B cell (primary cell): ENCODE data around the gene NKX2-2. TPM values are rescaled to one million over a fixed set of nuclear protein-coding genes. Genes with fewer than 3 reads are reported as not detected.

Experiments
- ATAC-seq: fragments of 200-7000 bp; cut with Tn5 transposase; one replicate; pipeline ENCODE4 v1.10.0; 2021; ENCODE audit warnings: low read depth, mild to moderate bottlenecking, moderate number of reproducible peaks, moderate library complexity
- CTCF ChIA-PET: fragments of 350-600 bp; sonication (Branson Sonifier 250); formaldehyde crosslinking; loops from one replicate; lab custom pipeline; 2021; ENCODE audit warnings: antibody characterized with exemption, inconsistent platforms; lab: Charles Lee
- POLR2A ChIA-PET: fragments of 350-600 bp; sonication (Branson Sonifier 250); formaldehyde crosslinking; loops from one replicate; lab custom pipeline; 2021; ENCODE audit warnings: antibody characterized with exemption; lab: Charles Lee
- DNase-seq: peaks from one replicate; pipeline ENCODE4 v3.0.0; 2013
- H2AFZ ChIP-seq: 2 replicates; pipeline ENCODE4 v1.6.1; 2012; ENCODE audit warnings: mild to moderate bottlenecking, low read depth, low read length; ENCODE audit not compliant: insufficient read depth, poor library complexity, severe bottlenecking
- H3K27ac ChIP-seq, 2 donors: 1 replicate in 1 of 2; 2 replicates in 1 of 2; pipeline ENCODE4 v1.5.1; 2012 to 2013; ENCODE audit warnings: low read length in 2 of 2, mild to moderate bottlenecking in 2 of 2, moderate library complexity in 1 of 2
- H3K27me3 ChIP-seq, 4 experiments: fragments of 200-600 bp in 1 of 4; sonication (generic) in 1 of 4; replicated peaks in 1 of 4; 1 replicate in 2 of 4; 2 replicates in 2 of 4; pipeline versions ENCODE4 v1.6.1 to v1.7.0; 2013 to 2016; ENCODE audit warnings: low read length in 3 of 4, mild to moderate bottlenecking in 2 of 4, mixed read lengths in 1 of 4, moderate library complexity in 1 of 4; ENCODE audit not compliant: insufficient read depth in 4 of 4, control insufficient read depth in 3 of 4; ENCODE audit errors: control extremely low read depth in 1 of 4
- H3K36me3 ChIP-seq, 2 experiments: replicated peaks in 1 of 2; 1 replicate in 1 of 2; 2 replicates in 1 of 2; pipeline versions ENCODE4 v1.6.1 to v1.7.1; 2013; ENCODE audit warnings: low read length in 1 of 2; ENCODE audit not compliant: insufficient read depth in 2 of 2, control insufficient read depth in 1 of 2; ENCODE audit errors: control extremely low read depth in 1 of 2, extremely low read depth in 1 of 2
- H3K4me1 ChIP-seq, 2 donors: fragments of 200-600 bp in 1 of 2; sonication (generic) in 1 of 2; 1 replicate in 1 of 2; 2 replicates in 1 of 2; pipeline versions ENCODE4 v1.5.1 to v1.6.1; 2013 to 2017; ENCODE audit warnings: low read length in 2 of 2; ENCODE audit not compliant: control insufficient read depth in 2 of 2, insufficient read depth in 2 of 2
- H3K4me2 ChIP-seq: replicated peaks from 2 replicates; pipeline ENCODE3; 2012; ENCODE audit warnings: mild to moderate bottlenecking, low read depth, low read length; ENCODE audit not compliant: poor library complexity, severe bottlenecking
- H3K4me3 ChIP-seq, 5 experiments: fragments of 200-600 bp in 1 of 5; sonication (generic) in 1 of 5; 1 replicate in 3 of 5; 2 replicates in 2 of 5; pipeline versions ENCODE4 v1.5.1 to v1.7.0; 2011 to 2016; ENCODE audit warnings: low read length in 4 of 5, mild to moderate bottlenecking in 4 of 5, low read depth in 2 of 5, control low read depth in 1 of 5, moderate library complexity in 1 of 5; ENCODE audit not compliant: insufficient read depth in 1 of 5; ENCODE audit errors: control extremely low read depth in 1 of 5, extremely low read depth in 1 of 5
- H3K79me2 ChIP-seq: fragments of 200-600 bp; sonication (generic); one replicate; pipeline ENCODE4 v1.6.0; 2016; ENCODE audit warnings: low read length; ENCODE audit not compliant: control insufficient read depth, insufficient read depth
- H3K9ac ChIP-seq: fragments of 200-600 bp; sonication (generic); 2 replicates; pipeline ENCODE4 v1.6.1; 2017; ENCODE audit warnings: mild to moderate bottlenecking, low read length, moderate library complexity
- H3K9me3 ChIP-seq, 3 donors: one replicate each; pipeline versions ENCODE4 v1.6.1 to v1.7.1; 2013; ENCODE audit warnings: low read length in 2 of 3; ENCODE audit not compliant: control insufficient read depth in 2 of 3, insufficient read depth in 1 of 3; ENCODE audit errors: control extremely low read depth in 1 of 3
- H4K20me1 ChIP-seq: 2 replicates; pipeline ENCODE4 v1.6.0; 2012; ENCODE audit warnings: mild to moderate bottlenecking, low read length; ENCODE audit not compliant: insufficient read depth, control insufficient read depth, poor library complexity, severe bottlenecking
- H3K27ac Mint-ChIP-seq: one replicate; pipeline ENCODE4 v1.8.0; 2021; ENCODE audit warnings: mixed read lengths
- H3K27me3 Mint-ChIP-seq: one replicate; pipeline ENCODE4 v1.8.0; 2021; ENCODE audit warnings: mixed read lengths
- H3K4me1 Mint-ChIP-seq: one replicate; pipeline ENCODE4 v1.8.0; 2021; ENCODE audit warnings: mixed read lengths
- H3K4me3 Mint-ChIP-seq: one replicate; pipeline ENCODE4 v1.8.0; 2021; ENCODE audit warnings: mixed read lengths
- H3K9me3 Mint-ChIP-seq: one replicate; pipeline ENCODE4 v1.8.0; 2022; ENCODE audit warnings: mixed read lengths; ENCODE audit not compliant: insufficient read depth
- CTCF ChIP-seq: fragments of 200-600 bp; IDR thresholded peaks from one replicate; pipeline ENCODE4 v1.8.0; 2022; ENCODE audit warnings: antibody characterized with exemption, mild to moderate bottlenecking
- EZH2 ChIP-seq: IDR thresholded peaks from 2 replicates; pipeline ENCODE4 v1.6.1; 2012; ENCODE audit warnings: borderline replicate concordance, low read depth, mild to moderate bottlenecking, moderate library complexity, low read length; ENCODE audit not compliant: insufficient read depth, poor library complexity, severe bottlenecking
- WGBS: methylation state at CpG from one replicate; pipeline ENCODE4 v1.1.5; 2013; ENCODE audit warnings: missing lambda C conversion rate; ENCODE audit not compliant: insufficient coverage; 5-methylcytosine and 5-hydroxymethylcytosine counted together
- intact Hi-C: fragments of 100-400 bp; cut with micrococcal nuclease; formaldehyde crosslinking; loops from one replicate; pipeline ENCODE4 v1.10.0; 2022
- polyA plus RNA-seq: library from polyadenylated mRNA; depleted of rRNA; stranded (reverse); fragments of >200 nt; gene quantifications from 2 replicates; pipeline ENCODE4 v1.2.3, GENCODE V29; 2012
- total RNA-seq, 2 donors: library from RNA; stranded (reverse); fragments of 120-200 nt in 1 of 2; gene quantifications; 1 replicate in 1 of 2; 2 replicates in 1 of 2; pipeline versions ENCODE4 v1.2.3 to v1.2.4, GENCODE V29; 2013 to 2022

Gene NKX2-2
- total and polyA plus RNA-seq, 2 donors (not counting 1 experiment from before 2014, with no cell fraction given), result not detected

- 7% methylated on average over 95 of the region's 95 CpGs for WGBS
- Histone ChIP-seq H3K79me2 (no peaks in the 10 kb centered on the region), H3K27ac (no peak overlapping the region), H3K4me1 (peaks cover 25 to 33% of the 10 kb centered on the region in 2 donors), H2AFZ (peak overlapping the region; percentile 70), H4K20me1 (no peaks in the 10 kb centered on the region), H3K4me3 (peak overlapping the region in 3 of 5 experiments; percentile 8 to 37 (median 25)), H3K36me3 (no peaks in the 10 kb centered on the region), H3K27me3 (peaks cover 0 to 70% (median 35%) of the 10 kb centered on the region in 4 experiments), H3K9me3 (peaks cover 0 to 25% (median 0%) of the 10 kb centered on the region in 3 donors), H3K9ac (peak overlapping the region; percentile 13), H3K4me2 (peak overlapping the region; percentile 77)
- Mint-ChIP-seq H3K27ac (no peak overlapping the region), H3K4me3 (no peak overlapping the region), H3K9me3 (no peaks in the 10 kb centered on the region), H3K27me3 (peaks cover 59% of the 10 kb centered on the region), H3K4me1 (peaks cover 28% of the 10 kb centered on the region)
- ATAC-seq (peak; percentile 53), DNase-seq (peak; percentile 59)
- TF ChIP-seq CTCF, result peak; percentile 58
- TF ChIP-seq EZH2, result no peak
- CTCF ChIA-PET, result interaction anchor here (0.6 to 4.0 kb wide), 29 partner anchors 9 to 1421 kb away, joined by 3 to 76 read pairs (median 4); no protein-coding TSS in a partner anchor
- POLR2A ChIA-PET, result no interaction called here
- intact Hi-C loops, result loop anchor here (2.0 to 5.0 kb wide), 3 partner anchors 109 to 1424 kb away; partner anchors contain the start of gene NKX2-4
These were observed 7.9 kb downstream of the NKX2-2 start for GRCh38 chr20:21505810-21506530.
